A549 (cell line): ENCODE data around the gene DNAH11. TPM values are rescaled to one million over a fixed set of nuclear protein-coding genes. Genes with fewer than 3 reads are reported as not detected.
A peak's percentile ranks its signal among the peaks of the same experiment; 100 is the strongest.
"Not testable (repeated sequence)": the region's sequence is repeated elsewhere in the genome, so short reads cannot be mapped to it uniquely, and the experiment has no call there.

Experiments
- ATAC-seq, 2 experiments: fragments of 200-7000 bp in 1 of 2; fragments of >200 bp in 1 of 2; cut with Nextera tagmentation in 1 of 2; cut with Tn5 transposase in 1 of 2; 3 replicates each; pipeline versions ENCODE4 v1.8.0 to v1.9.1; 2018 to 2020; ENCODE audit warnings: mild to moderate bottlenecking in 1 of 2, moderate library complexity in 1 of 2
- CTCF ChIA-PET: fragments of 300-600 bp; sonication (Branson Sonifier 250); formaldehyde crosslinking; extraction: SDS; loops from one replicate; lab custom pipeline; 2021; ENCODE audit warnings: antibody characterized with exemption, inconsistent platforms; lab: Yijun Ruan, JAX
- POLR2A ChIA-PET: fragments of 350-600 bp; formaldehyde crosslinking; extraction: SDS; loops from one replicate; lab custom pipeline; 2021; ENCODE audit warnings: antibody characterized with exemption, inconsistent platforms; lab: Yijun Ruan, JAX
- DNase-seq, 2 experiments: peaks; one replicate each; pipeline versions ENCODE4 v3.0.0 to v3.0.0-alpha.2; 2011 to 2016; ENCODE audit warnings: low read depth in 1 of 2, low spot score in 1 of 2
- FAIRE-seq: peaks from 2 replicates; lab custom pipeline; 2011; peaks lifted over from hg19 to GRCh38; lab: Jason Lieb, UNC
- H3K27ac ChIP-seq, 2 experiments: fragments of >200 bp; sonication (Bioruptor Twin); formaldehyde crosslinking; 3 replicates each; pipeline ENCODE4 v1.5.1; 2016 to 2017
- H3K4me1 ChIP-seq: fragments of >200 bp; sonication (Bioruptor Twin); formaldehyde crosslinking; 3 replicates; pipeline ENCODE4 v1.6.1; 2016
- H3K4me2 ChIP-seq: fragments of >200 bp; sonication (Bioruptor Twin); formaldehyde crosslinking; 3 replicates; pipeline ENCODE4 v1.6.1; 2016
- H3K4me3 ChIP-seq: fragments of >200 bp; sonication (Bioruptor Twin); formaldehyde crosslinking; 3 replicates; pipeline ENCODE4 v1.5.1; 2016
- H3K9me3 ChIP-seq: fragments of >200 bp; sonication (Bioruptor Twin); formaldehyde crosslinking; 3 replicates; pipeline ENCODE4 v1.6.1; 2016
- CHD2 ChIP-seq: fragments of 150-350 bp; IDR thresholded peaks from 2 replicates; pipeline ENCODE4 v1.6.1; 2014; ENCODE audit warnings: low read length; ENCODE audit not compliant: partially characterized antibody
- EHF ChIP-seq: fragments of 250-450 bp; sonication (Bioruptor Pico); IDR thresholded peaks from 2 replicates; pipeline ENCODE4 v1.5.0; 2020; ENCODE audit warnings: mild to moderate bottlenecking
- FOSB ChIP-seq: fragments of 250-450 bp; sonication (Bioruptor Pico); IDR thresholded peaks from 2 replicates; pipeline ENCODE4 v1.5.0; 2020; ENCODE audit warnings: mild to moderate bottlenecking, moderate library complexity
- FOSL2 ChIP-seq, 2 experiments: fragments of 450-650 bp in 1 of 2; fragments of >200 bp in 1 of 2; sonication (Bioruptor Twin) in 1 of 2; formaldehyde crosslinking; IDR thresholded peaks; 2 replicates each; pipeline versions ENCODE4 v1.5.0 to v1.6.1; 2016 to 2020; ENCODE audit warnings: mild to moderate bottlenecking in 1 of 2, moderate library complexity in 1 of 2
- FOXS1 ChIP-seq: fragments of 250-450 bp; sonication (Bioruptor Pico); IDR thresholded peaks from 2 replicates; pipeline ENCODE4 v1.5.0; 2020; ENCODE audit warnings: mild to moderate bottlenecking, moderate library complexity
- GATA3 ChIP-seq: IDR thresholded peaks from 2 replicates; pipeline ENCODE4 v1.6.1; 2012; ENCODE audit warnings: borderline replicate concordance
- HDAC2 ChIP-seq: fragments of 200-600 bp; sonication (generic); IDR thresholded peaks from 2 replicates; pipeline ENCODE4 v1.6.1; 2016
- HOXA7 ChIP-seq: fragments of 250-450 bp; sonication (Bioruptor Pico); IDR thresholded peaks from 2 replicates; pipeline ENCODE4 v1.5.0; 2020; ENCODE audit warnings: mild to moderate bottlenecking, moderate library complexity
- KDM1A ChIP-seq: fragments of 200-600 bp; sonication (generic); IDR thresholded peaks from 2 replicates; pipeline ENCODE4 v1.6.1; 2016; ENCODE audit warnings: low read depth, mild to moderate bottlenecking
- MAFK ChIP-seq: fragments of 450-650 bp; IDR thresholded peaks from 2 replicates; pipeline ENCODE4 v1.6.1; 2014; ENCODE audit not compliant: partially characterized antibody
- MAZ ChIP-seq: fragments of 150-350 bp; IDR thresholded peaks from 2 replicates; pipeline ENCODE4 v1.6.1; 2014; ENCODE audit warnings: antibody characterized with exemption, low read depth, low read length, borderline replicate concordance
- NFE2L2 ChIP-seq: fragments of 150-350 bp; conservative IDR thresholded peaks from 2 replicates; pipeline ENCODE4 v1.6.1; 2014; ENCODE audit warnings: low read length
- RAD21 ChIP-seq, 2 experiments: fragments of >200 bp in 1 of 2; sonication (Bioruptor Twin) in 1 of 2; formaldehyde crosslinking in 1 of 2; IDR thresholded peaks in 1 of 2; conservative IDR thresholded peaks in 1 of 2; 2 replicates in 1 of 2; 3 replicates in 1 of 2; pipeline ENCODE4 v1.6.1; 2012 to 2018; ENCODE audit warnings: inconsistent platforms in 1 of 2
- RNF2 ChIP-seq: fragments of 200-600 bp; sonication (generic); IDR thresholded peaks from 2 replicates; pipeline ENCODE4 v1.6.1; 2016; ENCODE audit warnings: low read depth, mild to moderate bottlenecking, antibody characterized with exemption, moderate library complexity, borderline replicate concordance
- SMC3 ChIP-seq: fragments of >200 bp; sonication (Bioruptor Twin); formaldehyde crosslinking; IDR thresholded peaks from 3 replicates; pipeline ENCODE4 v1.6.1; 2018; ENCODE audit warnings: inconsistent platforms
- SREBF2 ChIP-seq: fragments of 450-650 bp; IDR thresholded peaks from 2 replicates; pipeline ENCODE4 v1.6.1; 2014; ENCODE audit warnings: mild to moderate bottlenecking, moderate library complexity
- ZNF302 ChIP-seq: fragments of 250-450 bp; sonication (Bioruptor Pico); IDR thresholded peaks from 2 replicates; pipeline ENCODE4 v1.9.0; 2021; ENCODE audit warnings: inconsistent platforms, mild to moderate bottlenecking, moderate library complexity
- WGBS: methylation state at CpG from one replicate; pipeline ENCODE4 v1.1.6; 2017; ENCODE audit errors: missing lambda C conversion rate; 5-methylcytosine and 5-hydroxymethylcytosine counted together
- polyA plus RNA-seq, 4 experiments: library from polyadenylated mRNA; depleted of rRNA in 3 of 4; stranded (reverse); fragments of >200 nt; fragmentation: RNase III in 1 of 4; extraction: RNeasy Plus Mini Kit Qiagen cat#74134 plus additional on column Dnase treatment in 1 of 4; gene quantifications; 2 replicates in 3 of 4; 3 replicates in 1 of 4; pipeline ENCODE4 v1.2.3, GENCODE V29; 2011 to 2017
- TF ChIP-seq, protein P1 (sequence below): fragments of >200 bp; sonication (Bioruptor Twin); formaldehyde crosslinking; IDR thresholded peaks from 3 replicates; pipeline ENCODE4 v1.5.1; 2016
- TF ChIP-seq, protein P2 (sequence below): fragments of >200 bp; sonication (Bioruptor Twin); formaldehyde crosslinking; IDR thresholded peaks from 3 replicates; pipeline ENCODE4 v1.6.1; 2016

The DNAH11 gene
- polyA plus RNA-seq, 2 of the 4 experiments (the other 2 are of a cell fraction), result 0.03 to 0.13 TPM

DNA sequence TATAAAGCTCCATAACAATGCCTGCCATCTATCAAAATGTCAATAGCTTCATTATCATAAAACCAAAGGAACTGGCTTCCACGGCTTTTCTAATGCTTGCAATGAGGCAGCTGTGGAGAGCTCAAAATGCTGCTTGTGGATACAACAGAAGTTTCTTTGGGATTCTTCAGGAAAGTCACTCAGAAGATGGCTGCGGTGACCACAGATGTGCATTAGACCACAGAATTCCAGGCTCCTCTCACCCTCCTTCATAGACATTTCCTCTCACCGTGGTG is 325.7 kb downstream of the DNAH11 start:
- no peak for ATAC-seq
- WGBS, result 38% methylated on average over 3 of the region's 3 CpGs
- DNase-seq, result no peak
- Histone ChIP-seq H3K4me3 (no peak overlapping the region), H3K4me1 (peaks cover 4% of the 10 kb centered on the region; the same call in 1 of the 3 replicates), H3K9me3 (no peaks in the 10 kb centered on the region), H3K27ac (no peak overlapping the region), H3K4me2 (no peak overlapping the region)
- TF ChIP-seq NFE2L2 (no peak), FOSB (CRISPR knock-in tag) (no peak), KDM1A (no peak)
- CTCF ChIA-PET, result interaction anchor here (1.6 kb wide), 1 partner anchor 615 kb away, joined by 4 read pairs; no protein-coding TSS in a partner anchor
- no peak for FAIRE-seq
- POLR2A ChIA-PET, result no interaction called here

DNA sequence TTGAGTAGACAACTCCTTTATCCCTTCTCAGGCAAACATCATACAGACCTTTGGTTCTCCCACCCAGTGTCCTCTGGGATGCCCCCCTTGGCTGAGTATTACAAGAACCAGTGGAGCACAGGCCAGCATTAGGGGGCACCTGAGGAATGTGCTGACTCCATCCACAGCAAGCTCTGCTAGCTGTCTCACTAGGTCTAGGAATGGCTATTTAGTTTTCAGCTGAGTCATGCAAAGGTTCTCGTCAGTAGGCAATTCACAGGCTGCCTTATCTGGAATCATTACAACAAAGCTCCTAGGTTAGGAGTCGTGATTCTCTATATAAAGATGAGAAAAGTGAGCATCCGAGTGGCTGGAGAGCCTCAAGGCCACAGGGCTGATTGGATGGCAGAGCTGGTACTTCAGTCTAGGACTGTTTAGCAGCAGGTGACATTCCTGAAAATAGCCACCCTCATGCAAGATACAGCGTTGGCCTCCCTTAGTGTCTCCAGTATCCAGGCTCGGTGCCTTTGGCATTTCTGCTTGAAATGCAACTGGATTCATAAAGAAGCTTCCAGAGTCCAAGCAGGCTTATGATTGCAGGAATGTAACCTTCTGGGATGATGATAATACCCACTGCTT is 327.1 kb downstream of the DNAH11 start:
- peak in 1 of 2 experiments; percentile 41; a peak in 2 of 6 replicates for ATAC-seq
- H3K27ac ChIP-seq, result 0 out of 6 replicates have a peak overlapping the region, but pooled peaks of 1 of the 2 experiments have one; percentile 32
- ChIA-PET POLR2A (no interaction called here), CTCF (no interaction called here)
- 28% methylated on average over 5 of the region's 5 CpGs for WGBS
- DNase-seq, result peak in 1 of 2 experiments; percentile 14
- no peak overlapping the region for H3K4me2 ChIP-seq
- H3K9me3 ChIP-seq, result no peaks in the 10 kb centered on the region
- TF ChIP-seq MAFK (peak; percentile 73), HOXA7 (CRISPR knock-in tag) (no peak), NFE2L2 (0 out of 2 replicates have a peak, but pooled peaks have one; percentile 56)
- H3K4me1 ChIP-seq, result peaks cover 4% of the 10 kb centered on the region; the same call in 1 of the 3 replicates
- H3K4me3 ChIP-seq, result no peak overlapping the region
- FAIRE-seq, result no peak

DNA sequence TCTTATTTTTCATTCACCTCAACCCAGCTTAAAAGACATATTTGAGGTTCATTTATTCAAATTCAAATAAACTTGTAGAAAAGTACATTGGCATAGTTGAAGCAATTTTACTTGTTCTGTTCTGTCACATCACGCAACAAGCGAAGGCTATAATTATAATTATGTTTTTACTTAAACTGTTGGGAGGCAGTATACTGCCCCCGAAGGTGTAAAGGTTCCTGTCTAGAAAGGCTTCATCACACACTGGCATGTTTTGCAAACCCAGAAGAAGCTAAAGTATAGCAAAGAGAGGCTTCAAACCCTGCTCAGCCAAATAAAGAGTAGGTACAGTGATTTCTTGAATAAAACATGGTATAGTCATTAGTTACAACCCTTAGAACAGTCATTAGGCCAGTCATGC is 340.2 kb downstream of the DNAH11 start:
- Histone ChIP-seq H3K4me2 (no peak overlapping the region), H3K27ac (no peak overlapping the region), H3K4me1 (no peaks in the 10 kb centered on the region), H3K9me3 (no peaks in the 10 kb centered on the region), H3K4me3 (no peak overlapping the region)
- TF ChIP-seq EHF (CRISPR knock-in tag), result no peak
- no peak for TF ChIP-seq ZNF302 (CRISPR knock-in tag)
- no peak for DNase-seq
- POLR2A ChIA-PET, result no interaction called here
- 84% methylated on average over 3 of the region's 3 CpGs for WGBS
- no peak for ATAC-seq
- no peak for FAIRE-seq
- CTCF ChIA-PET, result interaction anchor here (1.1 kb wide), 1 partner anchor 61 kb away, joined by 4 read pairs; no protein-coding TSS in a partner anchor

DNA sequence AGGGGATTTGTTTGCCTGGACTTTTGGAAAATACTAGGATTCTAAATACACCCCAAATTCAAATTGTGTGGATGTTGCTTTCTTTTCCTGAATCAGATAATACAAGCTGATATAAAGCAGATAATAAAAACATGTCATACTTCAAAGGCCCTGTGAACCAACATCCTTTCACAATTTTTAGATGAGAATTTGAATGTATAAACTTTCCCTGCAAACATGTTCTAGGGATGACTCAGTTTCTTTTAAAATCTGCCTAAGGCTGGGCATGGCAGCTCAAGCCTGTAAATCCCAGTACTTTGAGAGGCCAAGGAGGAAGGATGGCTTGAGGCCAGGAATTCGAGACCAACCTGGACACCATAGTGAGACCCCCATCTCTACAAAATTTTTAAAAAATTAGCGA is 340.7 kb downstream of the DNAH11 start:
- WGBS, result 17% methylated on average over 2 of the region's 2 CpGs
- H3K9me3 ChIP-seq, H3K4me1 ChIP-seq, ATAC-seq, H3K4me2 ChIP-seq, POLR2A ChIA-PET, H3K27ac ChIP-seq, H3K4me3 ChIP-seq, FAIRE-seq, DNase-seq: not testable (repeated sequence)
- CTCF ChIA-PET, result interaction anchor here (1.1 kb wide), 1 partner anchor 61 kb away, joined by 4 read pairs; no protein-coding TSS in a partner anchor

DNA sequence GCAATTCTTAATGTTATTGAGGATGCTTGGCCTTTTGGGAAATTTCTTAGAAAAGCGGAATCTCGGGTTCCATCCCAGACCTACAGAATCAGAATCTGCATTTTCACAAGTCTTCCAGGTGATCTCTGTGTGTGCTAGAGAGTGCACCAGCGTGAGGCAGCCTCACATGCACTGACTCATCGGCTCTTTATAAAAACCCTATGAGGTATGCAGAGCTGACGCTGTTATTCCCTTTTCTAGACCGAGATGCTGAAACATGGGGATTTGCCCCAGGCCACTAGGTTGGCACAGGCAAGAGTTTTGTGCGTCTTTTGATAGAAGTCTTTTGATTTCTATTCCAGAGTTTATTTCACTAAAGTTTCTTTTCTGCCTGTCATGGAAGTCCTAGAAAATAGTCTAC is 341.7 kb downstream of the DNAH11 start:
- POLR2A ChIA-PET, result no interaction called here
- Histone ChIP-seq H3K27ac (no peak overlapping the region), H3K4me2 (no peak overlapping the region), H3K4me1 (no peaks in the 10 kb centered on the region), H3K9me3 (no peaks in the 10 kb centered on the region), H3K4me3 (no peak overlapping the region)
- FAIRE-seq (no peak), DNase-seq (no peak), ATAC-seq (no peak)
- 63% methylated on average over 7 of the region's 7 CpGs for WGBS
- TF ChIP-seq, protein P1, sequence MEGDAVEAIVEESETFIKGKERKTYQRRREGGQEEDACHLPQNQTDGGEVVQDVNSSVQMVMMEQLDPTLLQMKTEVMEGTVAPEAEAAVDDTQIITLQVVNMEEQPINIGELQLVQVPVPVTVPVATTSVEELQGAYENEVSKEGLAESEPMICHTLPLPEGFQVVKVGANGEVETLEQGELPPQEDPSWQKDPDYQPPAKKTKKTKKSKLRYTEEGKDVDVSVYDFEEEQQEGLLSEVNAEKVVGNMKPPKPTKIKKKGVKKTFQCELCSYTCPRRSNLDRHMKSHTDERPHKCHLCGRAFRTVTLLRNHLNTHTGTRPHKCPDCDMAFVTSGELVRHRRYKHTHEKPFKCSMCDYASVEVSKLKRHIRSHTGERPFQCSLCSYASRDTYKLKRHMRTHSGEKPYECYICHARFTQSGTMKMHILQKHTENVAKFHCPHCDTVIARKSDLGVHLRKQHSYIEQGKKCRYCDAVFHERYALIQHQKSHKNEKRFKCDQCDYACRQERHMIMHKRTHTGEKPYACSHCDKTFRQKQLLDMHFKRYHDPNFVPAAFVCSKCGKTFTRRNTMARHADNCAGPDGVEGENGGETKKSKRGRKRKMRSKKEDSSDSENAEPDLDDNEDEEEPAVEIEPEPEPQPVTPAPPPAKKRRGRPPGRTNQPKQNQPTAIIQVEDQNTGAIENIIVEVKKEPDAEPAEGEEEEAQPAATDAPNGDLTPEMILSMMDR, result no peak
- TF ChIP-seq MAFK (no peak), FOSL2 (IDR thresholded peaks at IDR 0.05) (no peak), FOSL2 (CRISPR knock-in tag; IDR thresholded peaks at IDR 0.05) (no peak), EHF (CRISPR knock-in tag) (no peak), MAZ (no peak), KDM1A (no peak), FOXS1 (no peak), SMC3 (no peak), RNF2 (no peak), CHD2 (no peak), RAD21 (conservative IDR thresholded peaks at IDR 0.05 in 1 of 2, IDR thresholded peaks at IDR 0.05 in 1 of 2) (no peak), SREBF2 (no peak), GATA3 (no peak), HDAC2 (no peak)
- TF ChIP-seq, protein P2, sequence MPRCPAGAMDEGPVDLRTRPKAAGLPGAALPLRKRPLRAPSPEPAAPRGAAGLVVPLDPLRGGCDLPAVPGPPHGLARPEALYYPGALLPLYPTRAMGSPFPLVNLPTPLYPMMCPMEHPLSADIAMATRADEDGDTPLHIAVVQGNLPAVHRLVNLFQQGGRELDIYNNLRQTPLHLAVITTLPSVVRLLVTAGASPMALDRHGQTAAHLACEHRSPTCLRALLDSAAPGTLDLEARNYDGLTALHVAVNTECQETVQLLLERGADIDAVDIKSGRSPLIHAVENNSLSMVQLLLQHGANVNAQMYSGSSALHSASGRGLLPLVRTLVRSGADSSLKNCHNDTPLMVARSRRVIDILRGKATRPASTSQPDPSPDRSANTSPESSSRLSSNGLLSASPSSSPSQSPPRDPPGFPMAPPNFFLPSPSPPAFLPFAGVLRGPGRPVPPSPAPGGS, result no peak
- CTCF ChIA-PET, result no interaction called here
